ENCODE measurements around the gene FOXL1.

- TF ChIP-seq, protein P1, sequence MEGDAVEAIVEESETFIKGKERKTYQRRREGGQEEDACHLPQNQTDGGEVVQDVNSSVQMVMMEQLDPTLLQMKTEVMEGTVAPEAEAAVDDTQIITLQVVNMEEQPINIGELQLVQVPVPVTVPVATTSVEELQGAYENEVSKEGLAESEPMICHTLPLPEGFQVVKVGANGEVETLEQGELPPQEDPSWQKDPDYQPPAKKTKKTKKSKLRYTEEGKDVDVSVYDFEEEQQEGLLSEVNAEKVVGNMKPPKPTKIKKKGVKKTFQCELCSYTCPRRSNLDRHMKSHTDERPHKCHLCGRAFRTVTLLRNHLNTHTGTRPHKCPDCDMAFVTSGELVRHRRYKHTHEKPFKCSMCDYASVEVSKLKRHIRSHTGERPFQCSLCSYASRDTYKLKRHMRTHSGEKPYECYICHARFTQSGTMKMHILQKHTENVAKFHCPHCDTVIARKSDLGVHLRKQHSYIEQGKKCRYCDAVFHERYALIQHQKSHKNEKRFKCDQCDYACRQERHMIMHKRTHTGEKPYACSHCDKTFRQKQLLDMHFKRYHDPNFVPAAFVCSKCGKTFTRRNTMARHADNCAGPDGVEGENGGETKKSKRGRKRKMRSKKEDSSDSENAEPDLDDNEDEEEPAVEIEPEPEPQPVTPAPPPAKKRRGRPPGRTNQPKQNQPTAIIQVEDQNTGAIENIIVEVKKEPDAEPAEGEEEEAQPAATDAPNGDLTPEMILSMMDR (IDR thresholded peaks at IDR 0.05 in 2 of 3, conservative IDR thresholded peaks at IDR 0.05 in 1 of 3; ENCODE audit: borderline replicate concordance in 1 of 3, insufficient read depth in 1 of 3, low read depth in 2 of 3, low read length in 2 of 3): no peak
- no peak for TF ChIP-seq SP1 (IDR thresholded peaks at IDR 0.05; ENCODE audit: low read depth)
- no peak for TF ChIP-seq POLR2AphosphoS5 (IDR thresholded peaks at IDR 0.05; ENCODE audit: low read depth, low read length)
- no peak for TF ChIP-seq JUND (IDR thresholded peaks at IDR 0.05)
- no peak for TF ChIP-seq EZH2 (IDR thresholded peaks at IDR 0.05)
- no peak for TF ChIP-seq YY1 (IDR thresholded peaks at IDR 0.05; ENCODE audit: extremely low read depth, insufficient replicate concordance, low read depth, low read length)
- TF ChIP-seq CEBPB (IDR thresholded peaks at IDR 0.05; ENCODE audit: low read depth): no peak
- TF ChIP-seq ELF1 (IDR thresholded peaks at IDR 0.05; ENCODE audit: borderline replicate concordance, low read depth): no peak
Measured at GRCh38 chr16:86573215-86573614, 5.1 kb upstream of the FOXL1 start.

Data from HCT116 (cell line).